NK-92 treated with Interleukin-12 subunit alpha and Interleukin-12 subunit beta, amount 100 ng/mL, for 24 hours (cell line): ENCODE measurements around the gene BMP10.

Experiments used
- DNase-seq: peaks from one replicate; lab custom pipeline; 2025; lab: John Stamatoyannopoulos, UW

BMP10 gene

GRCh38 chr2:68819556-68819955, 51.6 kb downstream of the BMP10 start:
- DNase-seq, result no peak

DNA sequence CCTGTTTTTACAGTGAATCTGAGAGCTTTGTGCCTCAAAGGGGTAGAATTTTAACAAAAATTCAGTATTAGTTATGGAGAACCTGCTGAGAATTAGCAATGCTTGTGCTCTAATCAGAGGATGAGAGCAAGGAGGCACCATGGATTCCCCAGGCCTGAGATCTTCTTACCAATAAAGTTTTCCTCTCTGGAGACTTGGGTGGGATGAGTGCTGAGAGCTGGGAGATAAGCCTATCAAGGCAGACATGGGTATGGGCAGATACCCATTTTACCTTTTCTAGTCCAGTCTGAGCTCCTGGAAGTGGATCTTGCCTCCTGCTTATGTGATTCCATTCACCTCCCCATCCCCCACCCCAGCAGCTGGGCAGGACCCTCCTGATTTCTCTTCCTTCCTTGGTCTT, 53.9 kb downstream of the BMP10 start:
- no peak for DNase-seq
